TTC549 (cell line): ENCODE measurements around the gene PAPPA.

Experiments used
- FAIRE-seq: peaks from 2 replicates; lab custom pipeline; 2012; peaks lifted over from hg19 to GRCh38; lab: Jason Lieb, UNC

The PAPPA gene

GRCh38 chr9:116181853-116182610 lies 28.4 kb downstream of the PAPPA start:
- FAIRE-seq = no peak

GRCh38 chr9:116182876-116183275 lies 29.3 kb downstream of the PAPPA start:
- FAIRE-seq = no peak

- no peak for FAIRE-seq
Observed at GRCh38 chr9:116187570-116188170, 34.1 kb downstream of the PAPPA start.

- FAIRE-seq = no peak
Observed at GRCh38 chr9:116189683-116190082, 36.1 kb downstream of the PAPPA start.

DNA sequence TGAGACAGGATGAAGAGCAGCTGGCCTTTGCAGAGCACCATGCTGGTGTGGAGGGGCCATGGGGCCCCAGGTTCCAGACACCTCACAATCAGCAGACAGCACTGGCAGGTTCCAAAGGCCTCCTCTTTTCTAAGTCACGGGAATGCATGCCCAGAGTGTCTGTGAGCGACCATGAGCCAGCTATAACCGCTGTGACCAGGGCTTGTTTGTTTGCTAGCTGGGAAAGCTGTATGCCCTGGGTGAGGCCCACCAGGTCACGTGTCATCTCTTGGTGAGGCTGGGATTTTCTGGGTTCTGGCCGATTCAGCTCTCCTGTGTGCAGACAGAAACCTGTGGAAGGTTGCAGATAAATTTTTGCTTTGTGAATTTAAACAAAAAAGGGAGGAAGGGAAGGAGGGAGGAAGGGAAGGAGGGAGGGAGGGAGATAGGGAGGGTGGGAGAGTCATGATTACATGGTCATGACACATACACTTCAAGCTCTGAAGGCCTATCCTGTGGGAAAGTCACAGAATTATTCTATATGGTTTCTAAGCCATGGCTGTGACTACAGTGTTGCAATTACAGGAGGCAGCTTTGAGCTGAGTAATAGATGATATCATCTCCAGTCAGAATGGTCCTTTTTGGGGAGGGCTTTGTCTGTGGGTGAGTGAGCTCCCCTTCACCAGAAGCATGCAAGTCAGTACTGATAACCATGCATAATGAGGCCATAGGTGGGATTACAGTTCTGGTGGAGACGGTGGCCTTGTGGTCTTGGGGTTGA lies 37.2 kb downstream of the PAPPA start:
- FAIRE-seq = no peak

GRCh38 chr9:116191576-116192415 lies 38.2 kb downstream of the PAPPA start:
- FAIRE-seq = no peak

- FAIRE-seq = no peak
Observed at GRCh38 chr9:116193636-116194035, 40.0 kb downstream of the PAPPA start.

DNA sequence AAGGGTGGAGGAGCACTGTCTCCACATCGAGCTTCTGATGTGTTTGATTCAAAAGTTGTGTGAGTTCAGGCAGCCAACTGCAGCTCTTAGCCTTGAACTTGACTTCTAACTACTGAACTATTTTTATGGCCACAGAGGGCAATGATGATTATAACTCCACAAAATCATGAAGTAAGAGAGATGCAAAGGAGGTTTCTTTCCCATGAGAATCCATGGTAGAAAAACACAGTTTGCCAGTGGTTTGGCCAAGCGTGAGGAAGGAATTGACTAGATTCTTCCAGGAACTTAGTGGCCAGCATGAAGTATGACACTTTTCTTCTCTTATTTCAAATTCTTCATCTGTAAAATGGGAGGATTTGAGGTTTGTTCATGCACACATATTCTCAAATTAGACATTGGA lies 43.2 kb downstream of the PAPPA start:
- FAIRE-seq = no peak

GRCh38 chr9:116198344-116198743 lies 44.8 kb downstream of the PAPPA start:
- no peak for FAIRE-seq

- FAIRE-seq = no peak
Observed at GRCh38 chr9:116202219-116202912, 48.8 kb downstream of the PAPPA start.

GRCh38 chr9:116204252-116204882 lies 50.8 kb downstream of the PAPPA start:
- no peak for FAIRE-seq

- no peak for FAIRE-seq
Observed at GRCh38 chr9:116207371-116208111, 54.0 kb downstream of the PAPPA start.

GRCh38 chr9:116208417-116209232 lies 55.0 kb downstream of the PAPPA start:
- FAIRE-seq = no peak

GRCh38 chr9:116209414-116210116 lies 56.0 kb downstream of the PAPPA start:
- no peak for FAIRE-seq

DNA sequence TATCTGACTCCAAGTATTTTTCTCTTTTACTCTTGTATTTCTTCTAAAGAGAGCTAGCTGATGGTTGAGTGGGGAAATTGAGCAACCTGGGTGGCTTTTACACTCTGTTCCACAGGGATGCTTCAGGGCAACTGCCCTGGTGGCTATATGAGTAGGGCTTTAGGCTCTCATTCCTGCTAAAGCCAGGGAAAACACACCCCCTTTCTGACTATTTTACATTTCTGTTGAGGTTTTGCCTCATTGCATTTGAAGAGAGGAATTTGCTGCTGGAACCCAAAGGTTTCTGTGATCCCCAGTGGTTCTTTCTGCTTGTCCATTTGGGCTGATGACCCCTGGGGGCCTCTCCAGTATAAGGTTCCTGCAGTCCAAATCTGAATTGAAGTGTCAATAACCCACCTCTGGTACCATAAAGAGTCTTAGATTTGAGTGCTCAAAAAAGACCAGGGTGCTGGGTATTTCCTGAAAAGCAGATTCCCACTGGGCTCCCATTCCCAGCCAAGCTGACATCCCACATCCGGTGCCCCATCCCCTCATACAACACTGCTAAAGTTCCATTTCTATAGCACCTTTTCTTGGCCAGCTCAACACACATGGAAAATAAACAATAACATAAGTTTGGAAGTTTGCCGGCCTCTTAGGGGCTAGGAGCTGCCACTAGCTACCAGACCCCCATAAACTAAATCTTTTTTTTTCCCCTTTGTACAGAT lies 59.5 kb downstream of the PAPPA start:
- no peak for FAIRE-seq

DNA sequence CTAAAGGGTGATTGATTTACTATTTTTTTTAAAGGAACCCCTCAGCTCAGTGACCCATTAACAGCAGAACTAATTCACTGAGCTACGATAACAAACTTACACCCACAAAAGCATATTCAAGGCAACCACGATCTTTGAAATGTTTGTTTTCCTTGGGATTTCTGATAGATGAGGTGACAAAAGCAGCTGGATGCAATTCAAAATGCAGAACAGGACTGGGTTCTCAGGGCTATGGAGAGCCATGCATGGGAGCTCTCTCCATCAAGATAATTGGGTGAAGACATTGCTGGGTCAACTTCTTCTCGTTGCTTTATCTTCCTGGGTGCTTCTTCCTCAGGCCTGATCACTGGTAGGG lies 60.1 kb downstream of the PAPPA start:
- FAIRE-seq = no peak

DNA sequence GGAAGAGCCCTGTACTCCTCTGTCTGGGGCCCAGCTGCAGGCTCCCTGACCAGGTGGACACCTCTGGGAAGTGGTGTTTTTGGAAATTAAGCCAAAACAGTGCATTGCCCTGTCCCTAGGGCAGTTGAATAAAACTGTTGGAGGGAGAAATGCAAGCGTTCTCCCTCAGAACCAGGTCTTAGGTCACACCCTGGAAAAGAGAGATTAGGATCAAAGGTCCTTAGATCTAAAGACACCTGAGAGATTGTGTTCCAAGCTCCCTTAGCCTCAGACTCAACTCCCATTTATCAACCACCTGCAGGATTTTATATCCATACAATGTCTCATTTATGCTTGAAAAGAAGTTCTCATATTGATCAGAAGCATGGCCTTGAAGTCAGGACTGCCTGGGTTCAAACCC lies 64.8 kb downstream of the PAPPA start:
- FAIRE-seq = no peak

- FAIRE-seq = no peak
Observed at GRCh38 chr9:116219686-116220085, 66.1 kb downstream of the PAPPA start.

GRCh38 chr9:116223926-116224325 lies 70.3 kb downstream of the PAPPA start:
- FAIRE-seq = no peak
